ENCODE measurements around the gene GNAO1.

The GNAO1 gene

GRCh38 chr16:56302506-56302905 is 111.2 kb downstream of the GNAO1 start:
- H3K27ac ChIP-seq: no peak overlapping the region
- TF ChIP-seq ZFX (IDR thresholded peaks at IDR 0.05; ENCODE audit: borderline replicate concordance) (no peak), CTCF (IDR thresholded peaks at IDR 0.05) (no peak)

- TF ChIP-seq ZFX (IDR thresholded peaks at IDR 0.05; ENCODE audit: borderline replicate concordance) (no peak), CTCF (IDR thresholded peaks at IDR 0.05) (no peak)
- no peak overlapping the region for H3K27ac ChIP-seq
Measured at GRCh38 chr16:56303066-56303715, 111.9 kb downstream of the GNAO1 start.

- no peak overlapping the region for H3K27ac ChIP-seq
Measured at GRCh38 chr16:56303880-56304279, 112.6 kb downstream of the GNAO1 start.

GRCh38 chr16:56305956-56306565 is 114.8 kb downstream of the GNAO1 start:
- no peak for TF ChIP-seq CTCF (IDR thresholded peaks at IDR 0.05)
- TF ChIP-seq ZFX (IDR thresholded peaks at IDR 0.05; ENCODE audit: borderline replicate concordance): no peak
- H3K27ac ChIP-seq: no peak overlapping the region

More at GRCh38 chr16:56303880-56304279, 112.6 kb downstream of the GNAO1 start:
- TF ChIP-seq ZFX (IDR thresholded peaks at IDR 0.05; ENCODE audit: borderline replicate concordance): no peak
- no peak for TF ChIP-seq CTCF (IDR thresholded peaks at IDR 0.05)

- TF ChIP-seq ZFX (IDR thresholded peaks at IDR 0.05; ENCODE audit: borderline replicate concordance): no peak
- TF ChIP-seq CTCF (IDR thresholded peaks at IDR 0.05): no peak
- no peak overlapping the region for H3K27ac ChIP-seq
Measured at GRCh38 chr16:56306690-56307533, 115.6 kb downstream of the GNAO1 start.

- H3K27ac ChIP-seq: no peak overlapping the region
- TF ChIP-seq ZFX (IDR thresholded peaks at IDR 0.05; ENCODE audit: borderline replicate concordance) (no peak), CTCF (IDR thresholded peaks at IDR 0.05) (no peak)
Measured at GRCh38 chr16:56307534-56307873, 116.2 kb downstream of the GNAO1 start.

- TF ChIP-seq ZFX (IDR thresholded peaks at IDR 0.05; ENCODE audit: borderline replicate concordance): no peak
- no peak for TF ChIP-seq CTCF (IDR thresholded peaks at IDR 0.05)
- H3K27ac ChIP-seq: no peak overlapping the region
Measured at GRCh38 chr16:56309008-56309407, 117.7 kb downstream of the GNAO1 start.
